Panc1 (cell line): ENCODE data around the gene PSMB11. TPM values are rescaled to one million over a fixed set of nuclear protein-coding genes. Genes with fewer than 3 reads are reported as not detected.

Source experiments
- ATAC-seq: fragments of 200-7000 bp; cut with Tn5 transposase; 2 replicates; pipeline ENCODE4 v1.9.1; 2020; ENCODE audit warnings: mild to moderate bottlenecking, moderate library complexity
- BruUV-seq: library from RNA; stranded (reverse); fragments of 400-500 nt; replicated peaks from 2 replicates; lab custom pipeline; 2021; lab: Mats Ljungman, UMichigan
- CTCF ChIA-PET: fragments of 300-600 bp; sonication (Branson Sonifier 250); formaldehyde crosslinking; loops from one replicate; lab custom pipeline; 2022; ENCODE audit warnings: antibody characterized with exemption; lab: Charles Lee
- POLR2A ChIA-PET: fragments of 300-600 bp; sonication (Branson Sonifier 250); formaldehyde crosslinking; loops from one replicate; lab custom pipeline; 2022; ENCODE audit warnings: antibody characterized with exemption; lab: Charles Lee
- DNase-seq: peaks from one replicate; pipeline ENCODE4 v3.0.0-alpha.2; 2010; ENCODE audit warnings: low read depth, low spot score
- H3K27ac ChIP-seq: 2 replicates; pipeline ENCODE4 v1.5.1; 2011; ENCODE audit warnings: mild to moderate bottlenecking, low read length, inconsistent platforms
- H3K27me3 ChIP-seq: fragments of 200-500 bp; sonication (Bioruptor generic); 2 replicates; pipeline ENCODE4 v1.6.0; 2014; ENCODE audit warnings: low read length, inconsistent platforms; ENCODE audit not compliant: control insufficient read depth, insufficient read depth
- H3K36me3 ChIP-seq: fragments of 200-500 bp; sonication (Bioruptor generic); 2 replicates; pipeline ENCODE4 v1.5.1; 2014; ENCODE audit warnings: inconsistent platforms, mild to moderate bottlenecking, low read length, moderate library complexity; ENCODE audit not compliant: control insufficient read depth, insufficient read depth
- H3K4me1 ChIP-seq: 2 replicates; pipeline ENCODE4 v1.5.1; 2011; ENCODE audit warnings: inconsistent platforms, mild to moderate bottlenecking, low read length, moderate library complexity; ENCODE audit not compliant: control insufficient read depth, insufficient read depth
- H3K4me3 ChIP-seq, 2 experiments: 2 replicates each; pipeline ENCODE4 v1.5.1; 2011 to 2012; ENCODE audit warnings: low read depth in 2 of 2, low read length in 2 of 2, mild to moderate bottlenecking in 2 of 2, inconsistent platforms in 1 of 2, moderate library complexity in 1 of 2
- H3K9me3 ChIP-seq: fragments of 200-500 bp; sonication (Bioruptor generic); 2 replicates; pipeline ENCODE4 v1.5.1; 2014; ENCODE audit warnings: low read depth, mild to moderate bottlenecking, inconsistent platforms, low read length, moderate library complexity; ENCODE audit not compliant: control insufficient read depth, insufficient read depth
- CTCF ChIP-seq: fragments of 450-650 bp; IDR thresholded peaks from 2 replicates; pipeline ENCODE4 v1.5.1; 2017; ENCODE audit warnings: mild to moderate bottlenecking
- POLR2AphosphoS5 ChIP-seq: IDR thresholded peaks from 2 replicates; pipeline ENCODE4 v1.6.1; 2012; ENCODE audit warnings: mild to moderate bottlenecking, low read depth, low read length, moderate library complexity
- REST ChIP-seq, 2 experiments: IDR thresholded peaks; 2 replicates each; pipeline ENCODE4 v1.6.1; 2011 to 2012; ENCODE audit warnings: low read depth in 2 of 2, control low read depth in 1 of 2, low read length in 1 of 2, mild to moderate bottlenecking in 1 of 2, moderate library complexity in 1 of 2; ENCODE audit not compliant: insufficient read depth in 1 of 2
- SIN3A ChIP-seq: IDR thresholded peaks from 2 replicates; pipeline ENCODE4 v1.6.1; 2012; ENCODE audit warnings: low read depth, mild to moderate bottlenecking, low read length, moderate library complexity, borderline replicate concordance; ENCODE audit not compliant: insufficient read depth
- TCF7L2 ChIP-seq: IDR thresholded peaks from 2 replicates; pipeline ENCODE4 v1.6.1; 2011; ENCODE audit warnings: mild to moderate bottlenecking, low read depth, low read length, inconsistent platforms
- in situ Hi-C: cut with HindIII; loops from 2 replicates; pipeline ENCODE4 v1.10.0; 2016; ENCODE audit warnings: low sequenced_read_pairs, low pct_unique_long_range_greater_than_20kb
- intact Hi-C: fragments of 100-400 bp; cut with micrococcal nuclease; formaldehyde crosslinking; loops from one replicate; pipeline ENCODE4 v1.10.0; 2022; ENCODE audit not compliant: unreplicated experiment
- total RNA-seq: library from RNA; stranded (reverse); gene quantifications from one replicate; pipeline ENCODE4 v1.2.1, GENCODE V29; 2021; ENCODE audit not compliant: unreplicated experiment

PSMB11 gene
- total RNA-seq, 1 experiment from 2014 or later = not detected

- Histone ChIP-seq H3K9me3 (no peaks in the 10 kb centered on the region), H3K4me1 (peaks cover 16% of the 10 kb centered on the region), H3K36me3 (peaks cover 20% of the 10 kb centered on the region), H3K4me3 (peak overlapping the region; percentile 92 to 95), H3K27me3 (no peaks in the 10 kb centered on the region), H3K27ac (peak overlapping the region; percentile 96)
- in situ Hi-C loops = no loop called here
- intact Hi-C loops = no loop called here
- BruUV-seq = no TSS peak
- DNase-seq (no peak), ATAC-seq (no peak)
- ChIA-PET CTCF (interaction anchor here (0.6 to 0.7 kb wide), 2 partner anchors 10 to 12 kb away, joined by 3 to 5 read pairs; no protein-coding TSS in a partner anchor), POLR2A (interaction anchor here (0.5 kb wide), 1 partner anchor 136 kb away, joined by 4 read pairs; no protein-coding TSS in a partner anchor)
- TF ChIP-seq TCF7L2 = no peak
- no peak for TF ChIP-seq CTCF
- no peak for TF ChIP-seq SIN3A
- TF ChIP-seq POLR2AphosphoS5 = no peak
- TF ChIP-seq REST (IDR thresholded peaks at IDR 0.05; ENCODE audit: insufficient read depth in 1 of 2, low read depth in 2 of 2, low read length in 1 of 2) = no peak
Observed at GRCh38 chr14:23070262-23071129, 28.5 kb downstream of the PSMB11 start.

- TF ChIP-seq POLR2AphosphoS5 (peak; percentile 93), SIN3A (no peak), CTCF (no peak)
- peaks cover 16% of the 10 kb centered on the region for H3K4me1 ChIP-seq
- in situ Hi-C loops (no loop called here), intact Hi-C loops (no loop called here)
- no peaks in the 10 kb centered on the region for H3K27me3 ChIP-seq
- DNase-seq (no peak), ATAC-seq (peak; percentile 94)
- peaks cover 22% of the 10 kb centered on the region for H3K36me3 ChIP-seq
- H3K27ac ChIP-seq = peak overlapping the region; percentile 96
- POLR2A ChIA-PET = no interaction called here
- CTCF ChIA-PET = interaction anchor here (0.6 to 0.7 kb wide), 2 partner anchors 23 to 217 kb away, joined by 4 to 9 read pairs; no protein-coding TSS in a partner anchor
- H3K9me3 ChIP-seq = no peaks in the 10 kb centered on the region
- peak overlapping the region; percentile 92 to 95 for H3K4me3 ChIP-seq
- BruUV-seq = no TSS peak
Observed at GRCh38 chr14:23071244-23071920, 29.4 kb downstream of the PSMB11 start.
